Uterus (tissue), 4 donors: ENCODE data around the gene CAPN9. TPM values are rescaled to one million over a fixed set of nuclear protein-coding genes. Genes with fewer than 3 reads are reported as not detected.
A peak's percentile ranks its signal among the peaks of the same experiment; 100 is the strongest.

Experiments
- DNase-seq, 2 donors: peaks; one replicate each; pipeline ENCODE4 v3.0.0-alpha.2; 2019 to 2020
- H3K27ac ChIP-seq, 2 donors: fragments of 200-600 bp; sonication (generic); 1 replicate in 1 of 2; 2 replicates in 1 of 2; pipeline ENCODE4 v1.5.1; 2016 to 2018
- H3K27me3 ChIP-seq, 2 donors: fragments of 200-600 bp; sonication (generic); one replicate each; pipeline ENCODE4 v1.5.1; 2018 to 2019; ENCODE audit warnings: control low read depth in 1 of 2
- H3K36me3 ChIP-seq, 2 donors: fragments of 200-600 bp; sonication (generic); one replicate each; pipeline ENCODE4 v1.5.1; 2019; ENCODE audit warnings: control low read depth in 1 of 2
- H3K4me1 ChIP-seq, 2 donors: fragments of 200-600 bp; sonication (generic); one replicate each; pipeline ENCODE4 v1.5.1; 2018 to 2019; ENCODE audit warnings: control low read depth in 1 of 2
- H3K4me3 ChIP-seq, 2 donors: fragments of 200-600 bp; sonication (generic); 1 replicate in 1 of 2; 2 replicates in 1 of 2; pipeline ENCODE4 v1.5.1; 2018 to 2019; ENCODE audit warnings: mild to moderate bottlenecking in 1 of 2
- H3K9me3 ChIP-seq, 2 donors: fragments of 200-600 bp; sonication (generic); one replicate each; pipeline ENCODE4 v1.5.1; 2019; ENCODE audit warnings: control low read depth in 1 of 2
- POLR2A ChIP-seq, 2 donors: fragments of 450-650 bp; IDR thresholded peaks; one replicate each; pipeline ENCODE4 v1.6.1; 2016; ENCODE audit warnings: antibody characterized with exemption in 2 of 2, mild to moderate bottlenecking in 1 of 2, moderate library complexity in 1 of 2
- intact Hi-C: fragments of 100-400 bp; cut with DNase I; formaldehyde crosslinking; loops from one replicate; pipeline ENCODE4 v1.15.1; 2023; ENCODE audit warnings: low total_unique reads
- small RNA-seq: library from RNA; depleted of rRNA; stranded (forward); fragments of <200 nt; gene quantifications from one replicate; pipeline ENCODE3, GENCODE V24; 2016
- total RNA-seq, 4 donors: library from RNA; depleted of rRNA in 3 of 4; stranded (reverse); fragments of >200 nt in 3 of 4; gene quantifications; one replicate each; pipeline versions ENCODE4 v1.1.0 to v1.2.4, GENCODE V29; 2014 to 2023
- TF ChIP-seq, protein P1 (sequence below), 4 experiments: fragments of 200-600 bp in 2 of 4; fragments of 450-650 bp in 2 of 4; sonication (generic) in 2 of 4; IDR thresholded peaks; one replicate each; pipeline ENCODE4 v1.5.1; 2016 to 2019; ENCODE audit warnings: antibody characterized with exemption in 4 of 4, mild to moderate bottlenecking in 2 of 4, moderate library complexity in 1 of 4
- donor health status: DM: yes; HTN: yes; CAD: no.

The CAPN9 gene
- total RNA-seq, 4 donors from 2014 or later: 0.41 TPM; not detected in 3

DNA sequence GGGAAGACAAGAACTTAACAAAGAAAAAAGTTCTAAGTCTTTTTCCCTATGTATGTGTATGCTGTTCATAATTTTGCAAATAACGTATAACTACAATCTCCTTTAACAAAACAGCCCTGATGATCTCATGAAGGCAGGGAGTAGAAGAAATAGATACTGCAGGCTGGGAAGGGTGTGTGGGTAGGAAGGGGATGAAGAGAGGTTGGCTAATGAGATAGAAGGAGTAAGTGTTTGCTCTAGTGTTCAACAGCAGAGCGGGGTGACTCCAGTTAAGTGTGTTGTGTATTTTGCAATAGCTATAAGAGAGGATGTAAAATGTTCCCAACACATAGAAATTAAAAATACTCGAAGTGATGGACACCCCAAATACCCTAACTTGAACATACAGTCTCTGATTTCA, 101.0 kb downstream of the CAPN9 start:
- H3K36me3 ChIP-seq: no peaks in the 10 kb centered on the region
- no peak for DNase-seq
- peak overlapping the region in 1 of 2 donors; percentile 90 for H3K27ac ChIP-seq
- H3K4me3 ChIP-seq: no peak overlapping the region
- TF ChIP-seq, protein P1, sequence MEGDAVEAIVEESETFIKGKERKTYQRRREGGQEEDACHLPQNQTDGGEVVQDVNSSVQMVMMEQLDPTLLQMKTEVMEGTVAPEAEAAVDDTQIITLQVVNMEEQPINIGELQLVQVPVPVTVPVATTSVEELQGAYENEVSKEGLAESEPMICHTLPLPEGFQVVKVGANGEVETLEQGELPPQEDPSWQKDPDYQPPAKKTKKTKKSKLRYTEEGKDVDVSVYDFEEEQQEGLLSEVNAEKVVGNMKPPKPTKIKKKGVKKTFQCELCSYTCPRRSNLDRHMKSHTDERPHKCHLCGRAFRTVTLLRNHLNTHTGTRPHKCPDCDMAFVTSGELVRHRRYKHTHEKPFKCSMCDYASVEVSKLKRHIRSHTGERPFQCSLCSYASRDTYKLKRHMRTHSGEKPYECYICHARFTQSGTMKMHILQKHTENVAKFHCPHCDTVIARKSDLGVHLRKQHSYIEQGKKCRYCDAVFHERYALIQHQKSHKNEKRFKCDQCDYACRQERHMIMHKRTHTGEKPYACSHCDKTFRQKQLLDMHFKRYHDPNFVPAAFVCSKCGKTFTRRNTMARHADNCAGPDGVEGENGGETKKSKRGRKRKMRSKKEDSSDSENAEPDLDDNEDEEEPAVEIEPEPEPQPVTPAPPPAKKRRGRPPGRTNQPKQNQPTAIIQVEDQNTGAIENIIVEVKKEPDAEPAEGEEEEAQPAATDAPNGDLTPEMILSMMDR (IDR thresholded peaks at IDR 0.05): no peak
- no peak for TF ChIP-seq POLR2A (IDR thresholded peaks at IDR 0.05)
- intact Hi-C loops: no loop called here
- no peaks in the 10 kb centered on the region for H3K27me3 ChIP-seq
- peaks cover 5 to 28% of the 10 kb centered on the region in 2 donors for H3K4me1 ChIP-seq
- H3K9me3 ChIP-seq: no peaks in the 10 kb centered on the region

DNA sequence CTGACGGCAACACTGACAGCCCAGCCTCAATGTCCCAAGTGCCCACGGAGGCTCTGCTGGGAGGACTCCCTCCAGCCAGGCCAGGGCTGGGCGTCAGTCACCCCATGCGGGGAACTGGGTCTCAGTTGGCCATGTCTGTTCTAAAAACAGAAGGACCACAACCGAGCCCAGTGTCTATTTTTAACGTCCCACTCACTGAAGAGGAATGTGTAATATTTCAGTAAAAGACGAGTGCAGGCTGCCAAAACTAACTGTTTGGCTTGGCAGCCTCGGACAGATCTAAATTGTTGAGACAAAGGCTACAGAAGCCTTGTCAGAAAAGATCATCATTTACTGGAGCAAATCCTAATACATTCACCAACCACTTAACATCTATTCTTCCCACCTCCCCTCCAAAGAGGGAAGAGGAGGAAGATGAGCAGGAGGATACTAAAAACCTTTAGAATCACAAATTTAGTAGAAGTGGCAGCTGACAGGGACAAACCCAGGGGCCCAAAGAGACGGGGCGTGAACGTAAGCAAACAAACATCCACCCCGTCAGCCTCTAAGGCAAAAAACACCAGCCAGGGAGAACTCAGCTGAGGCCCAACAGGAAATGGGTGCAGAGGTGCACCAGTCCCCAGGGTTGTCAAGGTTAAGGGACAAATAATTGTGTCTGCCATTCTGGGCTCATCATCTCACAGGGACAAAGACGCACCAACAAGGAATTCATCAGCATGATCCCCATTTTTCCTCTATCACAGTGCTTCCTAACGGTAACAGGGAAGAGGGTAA, 102.5 kb downstream of the CAPN9 start:
- no peak for TF ChIP-seq POLR2A (IDR thresholded peaks at IDR 0.05)
- TF ChIP-seq, protein P1 (IDR thresholded peaks at IDR 0.05): no peak
- Histone ChIP-seq H3K27ac (peak overlapping the region; percentile 77 to 90), H3K36me3 (no peaks in the 10 kb centered on the region), H3K4me1 (peaks cover 5 to 28% of the 10 kb centered on the region in 2 donors), H3K4me3 (no peak overlapping the region), H3K9me3 (no peaks in the 10 kb centered on the region), H3K27me3 (no peaks in the 10 kb centered on the region)
- intact Hi-C loops: no loop called here
- peak; percentile 69 to 71 for DNase-seq

DNA sequence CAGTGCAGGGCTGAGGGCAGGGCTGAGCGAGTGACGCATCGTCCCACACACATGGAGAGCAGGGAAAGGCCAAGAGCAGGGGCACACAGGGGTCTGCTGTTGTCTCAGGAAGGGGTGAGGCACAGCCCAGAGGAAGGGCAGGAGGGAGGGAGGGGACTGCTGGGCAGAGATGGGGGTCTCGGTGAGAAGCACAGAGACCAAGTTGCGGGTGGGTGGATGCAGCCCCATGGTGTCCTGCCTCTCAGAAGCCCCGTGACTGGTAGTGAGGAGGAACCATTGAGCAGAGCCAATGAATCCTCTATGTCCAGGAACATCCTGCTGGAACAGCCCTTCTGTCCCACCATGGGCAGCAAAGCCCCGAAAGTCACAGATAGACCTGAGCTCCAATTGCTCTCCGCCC, 103.4 kb downstream of the CAPN9 start:
- Histone ChIP-seq H3K27ac (peak overlapping the region; percentile 77 to 90), H3K9me3 (no peaks in the 10 kb centered on the region), H3K4me3 (no peak overlapping the region), H3K4me1 (peaks cover 5 to 28% of the 10 kb centered on the region in 2 donors), H3K27me3 (no peaks in the 10 kb centered on the region), H3K36me3 (no peaks in the 10 kb centered on the region)
- no peak for TF ChIP-seq POLR2A (IDR thresholded peaks at IDR 0.05)
- TF ChIP-seq, protein P1 (IDR thresholded peaks at IDR 0.05): no peak
- no peak for DNase-seq
- intact Hi-C loops: no loop called here

DNA sequence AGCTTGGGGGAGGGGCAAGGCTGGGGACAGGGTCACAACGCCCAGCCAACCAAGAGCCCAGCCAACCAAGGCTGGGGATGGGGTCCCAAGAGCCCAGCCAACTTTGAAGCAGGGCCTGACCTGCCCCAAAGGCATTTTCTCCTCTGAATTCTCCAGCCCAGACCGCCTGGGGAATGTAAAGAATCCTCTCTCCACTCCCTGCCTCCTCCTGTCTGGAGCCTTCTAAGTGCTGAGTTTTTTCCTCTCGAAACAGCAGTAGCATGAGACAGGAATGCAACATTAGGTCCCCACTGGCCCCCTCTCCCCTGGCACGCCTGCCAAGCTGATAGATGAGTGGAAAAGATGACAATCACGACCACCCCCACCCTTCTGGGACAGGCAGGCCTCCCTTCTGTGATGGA, 104.1 kb downstream of the CAPN9 start:
- no peak overlapping the region for H3K4me3 ChIP-seq
- intact Hi-C loops: no loop called here
- no peak for DNase-seq
- H3K9me3 ChIP-seq: no peaks in the 10 kb centered on the region
- TF ChIP-seq, protein P1 (IDR thresholded peaks at IDR 0.05): no peak
- TF ChIP-seq POLR2A (IDR thresholded peaks at IDR 0.05): no peak
- no peaks in the 10 kb centered on the region for H3K36me3 ChIP-seq
- peak overlapping the region; percentile 62 to 90 for H3K27ac ChIP-seq
- no peaks in the 10 kb centered on the region for H3K27me3 ChIP-seq
- H3K4me1 ChIP-seq: peaks cover 5 to 28% of the 10 kb centered on the region in 2 donors

Small RNA genes within 50 kb of the gene (small RNA-seq; reads per million reads assigned to genes)
- gene RNA5SP79: not detected

Other genes starting within 250 kb of the CAPN9 start
- gene COG2, start 104.9 kb upstream of the CAPN9 start, total RNA-seq: 10 to 100 TPM in 3 of 4 donors, 1 to 10 TPM in 1; 10.0 to 32.3 (median 18.5) TPM
- gene AGT, start 33.3 kb upstream of the CAPN9 start, total RNA-seq: 1 to 10 TPM in 3 of 4 donors, under 1 TPM in 1; 0.77 to 7.6 (median 2.5) TPM
- gene C1orf198, start 121.1 kb downstream of the CAPN9 start, total RNA-seq: 10 to 100 TPM; 41.0 to 80.0 (median 60.8) TPM
- 10 to 100 TPM in 3 of 4 donors, 1 to 10 TPM in 1; 6.9 to 49.1 (median 30.0) TPM for gene TTC13, start 231.5 kb downstream of the CAPN9 start, total RNA-seq
- 10 to 100 TPM in 3 of 4 donors, 1 to 10 TPM in 1; 3.6 to 15.9 (median 13.5) TPM for gene ARV1, start 231.7 kb downstream of the CAPN9 start, total RNA-seq